NCI-H187 treated with DMSO at 0.1 percent for 48 hours (cell line): ENCODE measurements around the gene F2RL2.

Experiments
- DNase-seq: peaks from one replicate; lab custom pipeline; 2025; lab: John Stamatoyannopoulos, UW

F2RL2 gene

GRCh38 chr5:76583163-76584047 is 39.8 kb downstream of the F2RL2 start:
- no peak for DNase-seq

GRCh38 chr5:76582230-76583162 is 40.7 kb downstream of the F2RL2 start:
- DNase-seq = no peak

GRCh38 chr5:76580981-76581380 is 42.2 kb downstream of the F2RL2 start:
- DNase-seq = no peak

DNA sequence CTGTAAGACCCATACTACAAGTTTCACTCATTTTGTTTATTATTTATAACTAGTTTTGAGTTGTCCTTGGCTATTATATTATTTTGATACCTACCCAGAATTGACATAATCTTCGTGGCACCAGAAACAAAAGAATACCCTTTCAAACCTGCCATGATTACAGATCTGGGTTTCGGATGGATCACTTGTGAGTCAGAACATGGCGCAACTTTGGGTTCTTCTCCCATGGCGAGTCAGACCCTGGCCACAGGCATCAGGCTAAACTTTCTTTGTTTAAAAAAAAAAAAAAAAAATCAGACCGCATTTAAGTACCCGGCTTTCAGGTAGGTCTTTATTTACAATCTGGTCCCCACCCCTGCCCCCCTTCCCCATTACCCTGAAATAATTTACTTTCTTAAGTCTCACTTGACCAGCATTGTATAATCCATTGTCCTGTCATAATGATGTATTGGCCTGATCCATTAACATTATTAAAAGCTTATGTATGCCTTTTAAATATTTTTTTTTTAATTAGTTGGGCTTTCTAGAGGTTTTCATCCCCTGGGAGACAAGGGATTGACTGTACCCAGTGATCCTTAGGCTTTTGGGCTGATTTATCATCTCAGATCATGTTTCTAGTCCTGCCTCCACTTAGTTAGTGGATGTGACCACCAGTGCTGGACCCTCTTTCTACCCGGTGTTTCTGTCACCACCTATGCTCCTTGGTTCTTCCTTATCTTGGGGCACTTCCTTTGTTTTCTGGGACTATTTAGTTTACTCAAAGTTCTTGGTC is 43.9 kb downstream of the F2RL2 start:
- DNase-seq = no peak

DNA sequence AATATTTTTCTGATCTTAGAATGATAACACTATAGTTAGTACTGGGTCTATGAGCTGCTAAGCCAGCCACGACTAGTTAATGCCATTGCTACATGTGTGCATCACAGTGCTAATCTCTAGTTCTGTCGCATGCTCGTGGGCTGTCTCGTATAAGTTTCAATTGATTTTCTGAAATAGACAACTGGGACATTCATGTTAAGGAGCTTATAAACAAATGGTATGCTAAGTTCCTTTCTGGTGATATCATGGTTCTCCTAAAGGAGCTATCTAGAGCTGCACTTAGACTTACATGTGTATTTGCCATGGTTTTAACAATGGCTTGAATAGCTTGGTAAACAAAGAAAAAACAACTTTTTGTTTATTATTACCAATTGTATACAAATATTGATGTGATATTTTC is 46.2 kb downstream of the F2RL2 start:
- DNase-seq = no peak

DNA sequence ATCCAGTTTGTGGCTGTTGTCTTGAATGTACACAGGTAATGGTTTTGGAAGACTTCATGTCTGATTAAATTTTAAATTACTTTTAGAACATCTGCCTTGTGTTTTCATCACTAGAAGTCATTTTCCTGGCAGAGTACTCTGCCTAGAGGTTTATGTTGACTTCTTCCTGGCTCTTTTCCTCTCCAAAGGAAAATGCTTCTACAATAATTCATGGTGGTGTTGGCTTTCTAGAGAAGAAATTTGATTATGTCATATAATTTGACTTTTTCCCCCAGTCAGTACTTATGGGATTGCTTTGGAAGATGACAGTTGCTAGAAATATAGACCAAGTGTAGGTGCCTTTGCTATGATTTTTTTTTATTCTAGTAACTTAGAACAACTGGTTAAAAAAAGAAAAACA is 46.8 kb downstream of the F2RL2 start:
- DNase-seq = no peak

- DNase-seq = no peak
These were observed 51.6 kb downstream of the F2RL2 start for GRCh38 chr5:76571559-76571958.

GRCh38 chr5:76570153-76570552 is 53.0 kb downstream of the F2RL2 start:
- DNase-seq = no peak
